Measurements from ENCODE around the gene VPS13A.

VPS13A gene

GRCh38 chr9:77370064-77370463 is 192.7 kb downstream of the VPS13A start:
- Histone ChIP-seq H3K4me1 (ENCODE audit: insufficient read depth, low read length, severe bottlenecking) (no peaks in the 10 kb centered on the region), H3K27me3 (ENCODE audit: insufficient read depth, low read length) (no peaks in the 10 kb centered on the region), H3K9me3 (ENCODE audit: low read length) (no peaks in the 10 kb centered on the region), H2AFZ (ENCODE audit: low read length) (no peak overlapping the region), H3K27ac (ENCODE audit: low read depth, low read length, poor library complexity, severe bottlenecking) (no peak overlapping the region), H3K9me2 (ENCODE audit: low read depth, low read length) (no peaks in the 10 kb centered on the region), H3F3A (ENCODE audit: insufficient read depth, low read length) (no peaks in the 10 kb centered on the region), H4K20me1 (ENCODE audit: insufficient read depth, low read length) (no peaks in the 10 kb centered on the region), H3K9ac (ENCODE audit: low read length) (no peak overlapping the region), H3K36me3 (ENCODE audit: insufficient read depth, low read length) (peaks cover 24% of the 10 kb centered on the region), H3K79me2 (ENCODE audit: insufficient read depth, low read length) (no peaks in the 10 kb centered on the region), H3K4me2 (ENCODE audit: low read length) (no peak overlapping the region), H3K4me3 (ENCODE audit: low read depth, low read length, poor library complexity, severe bottlenecking) (no peak overlapping the region)
- TF ChIP-seq CTCF (IDR thresholded peaks at IDR 0.05; ENCODE audit: low read length) (no peak), EZH2 (IDR thresholded peaks at IDR 0.05; ENCODE audit: borderline replicate concordance, low read length) (no peak)

- H3K4me2 ChIP-seq (ENCODE audit: low read length): no peak overlapping the region
- H3K4me1 ChIP-seq (ENCODE audit: insufficient read depth, low read length, severe bottlenecking): no peaks in the 10 kb centered on the region
- H3K27ac ChIP-seq (ENCODE audit: low read depth, low read length, poor library complexity, severe bottlenecking): no peak overlapping the region
- no peaks in the 10 kb centered on the region for H3K9me2 ChIP-seq (ENCODE audit: low read depth, low read length)
- H3K9ac ChIP-seq (ENCODE audit: low read length): no peak overlapping the region
- no peak for TF ChIP-seq EZH2 (IDR thresholded peaks at IDR 0.05; ENCODE audit: borderline replicate concordance, low read length)
- TF ChIP-seq CTCF (IDR thresholded peaks at IDR 0.05; ENCODE audit: low read length): no peak
- no peak overlapping the region for H3K4me3 ChIP-seq (ENCODE audit: low read depth, low read length, poor library complexity, severe bottlenecking)
- H4K20me1 ChIP-seq (ENCODE audit: insufficient read depth, low read length): no peaks in the 10 kb centered on the region
- H3K79me2 ChIP-seq (ENCODE audit: insufficient read depth, low read length): no peaks in the 10 kb centered on the region
- no peak overlapping the region for H2AFZ ChIP-seq (ENCODE audit: low read length)
- H3F3A ChIP-seq (ENCODE audit: insufficient read depth, low read length): no peaks in the 10 kb centered on the region
- H3K9me3 ChIP-seq (ENCODE audit: low read length): no peaks in the 10 kb centered on the region
- no peaks in the 10 kb centered on the region for H3K27me3 ChIP-seq (ENCODE audit: insufficient read depth, low read length)
- H3K36me3 ChIP-seq (ENCODE audit: insufficient read depth, low read length): peaks cover 17% of the 10 kb centered on the region
Measured at GRCh38 chr9:77374266-77374665, 196.9 kb downstream of the VPS13A start.

DNA sequence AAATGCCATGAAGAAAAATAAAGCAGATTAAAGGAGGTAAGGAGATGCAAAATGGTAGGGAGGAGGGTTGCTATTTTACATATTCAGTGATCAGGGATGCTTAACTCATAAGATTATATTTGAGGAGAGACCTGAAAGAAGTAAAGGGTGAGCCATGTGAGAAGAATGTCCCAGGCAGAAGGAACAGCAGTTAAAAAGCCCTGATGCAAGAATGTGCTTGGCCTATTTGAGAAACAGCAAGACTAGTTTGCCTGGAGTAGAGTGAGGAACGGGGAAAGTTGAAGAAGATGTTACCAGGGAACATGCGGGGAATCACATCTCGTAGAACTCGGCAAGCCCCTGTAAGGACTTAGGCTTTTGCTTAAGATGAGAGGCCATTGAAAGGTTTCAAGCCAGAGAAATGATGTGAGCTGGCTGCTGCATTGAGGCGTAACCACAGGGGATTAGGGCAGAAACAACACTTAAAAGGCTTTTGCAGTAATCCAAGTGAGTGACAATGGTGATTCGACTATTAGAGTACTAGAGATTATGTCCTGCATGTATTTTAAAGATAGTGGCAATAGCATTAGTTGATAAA is 198.7 kb downstream of the VPS13A start:
- no peaks in the 10 kb centered on the region for H3K4me1 ChIP-seq (ENCODE audit: insufficient read depth, low read length, severe bottlenecking)
- no peak overlapping the region for H2AFZ ChIP-seq (ENCODE audit: low read length)

More for the DNA sequence above, 198.7 kb downstream of the VPS13A start:
- Histone ChIP-seq H3K27me3 (ENCODE audit: insufficient read depth, low read length) (no peaks in the 10 kb centered on the region), H3K9me2 (ENCODE audit: low read depth, low read length) (no peaks in the 10 kb centered on the region), H3K79me2 (ENCODE audit: insufficient read depth, low read length) (no peaks in the 10 kb centered on the region), H3F3A (ENCODE audit: insufficient read depth, low read length) (no peaks in the 10 kb centered on the region), H4K20me1 (ENCODE audit: insufficient read depth, low read length) (no peaks in the 10 kb centered on the region), H3K4me2 (ENCODE audit: low read length) (no peak overlapping the region), H3K27ac (ENCODE audit: low read depth, low read length, poor library complexity, severe bottlenecking) (no peak overlapping the region), H3K9me3 (ENCODE audit: low read length) (no peaks in the 10 kb centered on the region), H3K9ac (ENCODE audit: low read length) (no peak overlapping the region), H3K4me3 (ENCODE audit: low read depth, low read length, poor library complexity, severe bottlenecking) (no peak overlapping the region), H3K36me3 (ENCODE audit: insufficient read depth, low read length) (peaks cover 10% of the 10 kb centered on the region)
- TF ChIP-seq EZH2 (IDR thresholded peaks at IDR 0.05; ENCODE audit: borderline replicate concordance, low read length) (no peak), CTCF (IDR thresholded peaks at IDR 0.05; ENCODE audit: low read length) (no peak)

All from OCI-LY1 (cell line).